SK-N-SH treated with all-trans-retinoic acid at 6 μM for 48 hours (cell line): ENCODE measurements around the gene ABCA9.

ENCODE experiments used
- ATAC-seq: fragments of 200-7000 bp; cut with Tn5 transposase; 3 replicates; pipeline ENCODE4 v1.9.1; 2020; ENCODE audit warnings: mild to moderate bottlenecking, moderate library complexity
- ARNTL ChIP-seq: fragments of 450-650 bp; formaldehyde crosslinking; IDR thresholded peaks from 2 replicates; pipeline ENCODE4 v1.5.0; 2020; ENCODE audit warnings: low read depth, mild to moderate bottlenecking, moderate library complexity, borderline replicate concordance
- BACH2 ChIP-seq: fragments of 250-450 bp; sonication (Bioruptor Pico); IDR thresholded peaks from 2 replicates; pipeline ENCODE4 v1.9.0; 2021; ENCODE audit warnings: mild to moderate bottlenecking, borderline replicate concordance
- CSDC2 ChIP-seq: fragments of 250-450 bp; sonication (Bioruptor Pico); IDR thresholded peaks from 2 replicates; pipeline ENCODE4 v1.5.0; 2020; ENCODE audit warnings: mild to moderate bottlenecking, moderate library complexity
- ESRRG ChIP-seq: fragments of 250-450 bp; sonication (Bioruptor Pico); IDR thresholded peaks from 2 replicates; pipeline ENCODE4 v1.6.1; 2021; ENCODE audit warnings: mild to moderate bottlenecking
- GLIS3 ChIP-seq: fragments of 250-450 bp; sonication (Bioruptor Pico); IDR thresholded peaks from 2 replicates; pipeline ENCODE4 v1.5.0; 2020; ENCODE audit warnings: mild to moderate bottlenecking, moderate library complexity
- ISL1 ChIP-seq: fragments of 250-450 bp; sonication (Bioruptor Pico); IDR thresholded peaks from 2 replicates; pipeline ENCODE4 v2.1.2; 2022; ENCODE audit warnings: mild to moderate bottlenecking, moderate library complexity
- OSR1 ChIP-seq: fragments of 250-450 bp; sonication (Bioruptor Pico); IDR thresholded peaks from 2 replicates; pipeline ENCODE4 v1.8.0; 2022; ENCODE audit warnings: moderate library complexity, mild to moderate bottlenecking, inconsistent platforms
- PPARA ChIP-seq: fragments of 250-450 bp; sonication (Bioruptor Pico); IDR thresholded peaks from 2 replicates; pipeline ENCODE4 v1.5.0; 2020; ENCODE audit warnings: mild to moderate bottlenecking, borderline replicate concordance
- RARB ChIP-seq: fragments of 250-450 bp; sonication (Bioruptor Pico); IDR thresholded peaks from 2 replicates; pipeline ENCODE4 v1.8.0; 2021; ENCODE audit warnings: mild to moderate bottlenecking, moderate library complexity
- SNAI2 ChIP-seq: fragments of 250-450 bp; sonication (Bioruptor Pico); IDR thresholded peaks from 2 replicates; pipeline ENCODE4 v1.5.0; 2020; ENCODE audit warnings: mild to moderate bottlenecking, moderate library complexity
- TCF4 ChIP-seq: fragments of 250-450 bp; sonication (Bioruptor Pico); IDR thresholded peaks from 2 replicates; pipeline ENCODE4 v1.8.0; 2021; ENCODE audit warnings: mild to moderate bottlenecking, moderate library complexity, borderline replicate concordance
- TOX ChIP-seq: fragments of 250-450 bp; sonication (Bioruptor Pico); IDR thresholded peaks from 2 replicates; pipeline ENCODE4 v1.8.0; 2021; ENCODE audit warnings: mild to moderate bottlenecking, moderate library complexity, borderline replicate concordance
- ZC3H10 ChIP-seq: fragments of 250-450 bp; sonication (Bioruptor Pico); IDR thresholded peaks from 2 replicates; pipeline ENCODE4 v1.5.1; 2021; ENCODE audit warnings: mild to moderate bottlenecking, moderate library complexity
- ZFP3 ChIP-seq: fragments of 250-450 bp; sonication (Bioruptor Pico); IDR thresholded peaks from 2 replicates; pipeline ENCODE4 v1.5.0; 2020; ENCODE audit warnings: mild to moderate bottlenecking, moderate library complexity
- ZFP30 ChIP-seq: fragments of 450-650 bp; formaldehyde crosslinking; IDR thresholded peaks from 2 replicates; pipeline ENCODE4 v1.5.0; 2022; ENCODE audit warnings: mild to moderate bottlenecking, moderate library complexity
- ZNF565 ChIP-seq: fragments of 450-650 bp; formaldehyde crosslinking; conservative IDR thresholded peaks from 2 replicates; pipeline ENCODE4 v1.5.0; 2020; ENCODE audit warnings: low read depth, mild to moderate bottlenecking, moderate library complexity
- ZNF70 ChIP-seq: fragments of 450-650 bp; formaldehyde crosslinking; IDR thresholded peaks from 2 replicates; pipeline ENCODE4 v1.5.0; 2020; ENCODE audit warnings: mild to moderate bottlenecking, moderate library complexity
- ZNF8 ChIP-seq: fragments of 450-650 bp; formaldehyde crosslinking; IDR thresholded peaks from 2 replicates; pipeline ENCODE4 v1.5.0; 2020; ENCODE audit warnings: mild to moderate bottlenecking, moderate library complexity
- TF ChIP-seq, protein P1 (sequence below): fragments of 250-450 bp; sonication (Bioruptor Pico); IDR thresholded peaks from 2 replicates; pipeline ENCODE4 v1.5.1; 2021; ENCODE audit warnings: mild to moderate bottlenecking, moderate library complexity
- TF ChIP-seq, protein P2 (sequence below): fragments of 250-450 bp; sonication (Bioruptor Pico); IDR thresholded peaks from 2 replicates; pipeline ENCODE4 v1.5.0; 2020; ENCODE audit warnings: mild to moderate bottlenecking, moderate library complexity
- TF ChIP-seq, protein P3 (sequence below): fragments of 250-450 bp; sonication (Bioruptor Pico); IDR thresholded peaks from 2 replicates; pipeline ENCODE4 v1.8.0; 2020; ENCODE audit warnings: mild to moderate bottlenecking, moderate library complexity, borderline replicate concordance
- TF ChIP-seq, protein P4 (sequence below): fragments of 250-450 bp; sonication (Bioruptor Pico); IDR thresholded peaks from 2 replicates; pipeline ENCODE4 v1.5.1; 2020; ENCODE audit warnings: low read depth, mild to moderate bottlenecking, moderate library complexity
- TF ChIP-seq, protein P5 (sequence below): fragments of 250-450 bp; sonication (Bioruptor Pico); IDR thresholded peaks from 2 replicates; pipeline ENCODE4 v1.8.0; 2021; ENCODE audit warnings: low read depth, mild to moderate bottlenecking, moderate library complexity, borderline replicate concordance

Gene ABCA9

DNA sequence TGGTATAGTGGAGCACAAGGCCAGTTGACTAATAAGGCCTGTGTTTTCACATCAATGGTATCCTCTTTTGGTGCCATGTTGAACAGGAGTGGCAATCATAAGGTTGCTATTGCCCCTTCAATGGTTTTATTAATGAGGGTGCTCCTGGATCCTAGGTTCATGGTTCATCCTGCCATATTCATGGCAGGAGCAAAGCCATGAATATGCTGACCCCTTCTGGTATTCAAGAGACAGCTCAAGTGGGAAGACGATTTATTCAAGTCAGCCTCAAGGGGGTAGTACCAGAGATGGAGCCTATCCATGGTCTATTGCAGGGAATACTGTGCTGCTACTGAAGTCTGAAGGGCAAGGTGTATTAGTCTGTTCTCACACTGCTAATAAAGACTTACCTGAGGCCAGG lies 2.6 kb downstream of the ABCA9 start:
- no peak for TF ChIP-seq GLIS3
- TF ChIP-seq, all 23 proteins: peak for 0
- no peak for ATAC-seq

DNA sequence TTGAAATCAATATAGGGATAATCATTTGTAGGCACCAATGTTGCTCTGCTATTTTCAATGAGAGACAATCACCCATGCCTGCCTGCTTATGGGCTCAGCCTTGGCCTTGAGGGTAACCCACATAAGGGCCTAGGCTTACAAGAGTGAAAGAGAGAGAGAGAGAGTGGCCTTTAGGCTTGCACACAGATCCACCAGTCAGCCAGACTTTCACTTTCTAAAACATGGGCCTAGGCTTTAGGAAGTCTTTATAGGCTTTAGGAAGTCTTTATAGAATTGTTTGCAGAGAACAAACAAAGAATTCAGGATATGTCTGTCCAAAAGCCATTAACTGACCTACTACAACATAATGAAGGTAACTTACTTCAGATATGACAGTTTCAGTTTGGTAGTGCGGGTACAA lies 3.4 kb downstream of the ABCA9 start:
- no peak for ATAC-seq
- TF ChIP-seq ESRRG (CRISPR knock-in tag), result no peak
- no peak for TF ChIP-seq ZNF8
- TF ChIP-seq ARNTL, result no peak
- TF ChIP-seq RARB (CRISPR knock-in tag), result no peak
- TF ChIP-seq OSR1 (CRISPR knock-in tag), result no peak
- TF ChIP-seq, protein P1, sequence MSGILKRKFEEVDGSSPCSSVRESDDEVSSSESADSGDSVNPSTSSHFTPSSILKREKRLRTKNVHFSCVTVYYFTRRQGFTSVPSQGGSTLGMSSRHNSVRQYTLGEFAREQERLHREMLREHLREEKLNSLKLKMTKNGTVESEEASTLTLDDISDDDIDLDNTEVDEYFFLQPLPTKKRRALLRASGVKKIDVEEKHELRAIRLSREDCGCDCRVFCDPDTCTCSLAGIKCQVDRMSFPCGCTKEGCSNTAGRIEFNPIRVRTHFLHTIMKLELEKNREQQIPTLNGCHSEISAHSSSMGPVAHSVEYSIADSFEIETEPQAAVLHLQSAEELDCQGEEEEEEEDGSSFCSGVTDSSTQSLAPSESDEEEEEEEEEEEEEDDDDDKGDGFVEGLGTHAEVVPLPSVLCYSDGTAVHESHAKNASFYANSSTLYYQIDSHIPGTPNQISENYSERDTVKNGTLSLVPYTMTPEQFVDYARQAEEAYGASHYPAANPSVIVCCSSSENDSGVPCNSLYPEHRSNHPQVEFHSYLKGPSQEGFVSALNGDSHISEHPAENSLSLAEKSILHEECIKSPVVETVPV (CRISPR knock-in tag), result no peak
- no peak for TF ChIP-seq ZFP3
- TF ChIP-seq TCF4 (CRISPR knock-in tag), result no peak
- no peak for TF ChIP-seq BACH2 (CRISPR knock-in tag)
- no peak for TF ChIP-seq PPARA (CRISPR knock-in tag)
- TF ChIP-seq SNAI2 (CRISPR knock-in tag), result no peak
- TF ChIP-seq ZNF565 (CRISPR knock-in tag), result no peak
- TF ChIP-seq, protein P2, sequence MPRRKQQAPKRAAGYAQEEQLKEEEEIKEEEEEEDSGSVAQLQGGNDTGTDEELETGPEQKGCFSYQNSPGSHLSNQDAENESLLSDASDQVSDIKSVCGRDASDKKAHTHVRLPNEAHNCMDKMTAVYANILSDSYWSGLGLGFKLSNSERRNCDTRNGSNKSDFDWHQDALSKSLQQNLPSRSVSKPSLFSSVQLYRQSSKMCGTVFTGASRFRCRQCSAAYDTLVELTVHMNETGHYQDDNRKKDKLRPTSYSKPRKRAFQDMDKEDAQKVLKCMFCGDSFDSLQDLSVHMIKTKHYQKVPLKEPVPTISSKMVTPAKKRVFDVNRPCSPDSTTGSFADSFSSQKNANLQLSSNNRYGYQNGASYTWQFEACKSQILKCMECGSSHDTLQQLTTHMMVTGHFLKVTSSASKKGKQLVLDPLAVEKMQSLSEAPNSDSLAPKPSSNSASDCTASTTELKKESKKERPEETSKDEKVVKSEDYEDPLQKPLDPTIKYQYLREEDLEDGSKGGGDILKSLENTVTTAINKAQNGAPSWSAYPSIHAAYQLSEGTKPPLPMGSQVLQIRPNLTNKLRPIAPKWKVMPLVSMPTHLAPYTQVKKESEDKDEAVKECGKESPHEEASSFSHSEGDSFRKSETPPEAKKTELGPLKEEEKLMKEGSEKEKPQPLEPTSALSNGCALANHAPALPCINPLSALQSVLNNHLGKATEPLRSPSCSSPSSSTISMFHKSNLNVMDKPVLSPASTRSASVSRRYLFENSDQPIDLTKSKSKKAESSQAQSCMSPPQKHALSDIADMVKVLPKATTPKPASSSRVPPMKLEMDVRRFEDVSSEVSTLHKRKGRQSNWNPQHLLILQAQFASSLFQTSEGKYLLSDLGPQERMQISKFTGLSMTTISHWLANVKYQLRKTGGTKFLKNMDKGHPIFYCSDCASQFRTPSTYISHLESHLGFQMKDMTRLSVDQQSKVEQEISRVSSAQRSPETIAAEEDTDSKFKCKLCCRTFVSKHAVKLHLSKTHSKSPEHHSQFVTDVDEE (CRISPR knock-in tag), result no peak
- no peak for TF ChIP-seq ZNF70 (CRISPR knock-in tag)
- no peak for TF ChIP-seq ZC3H10
- no peak for TF ChIP-seq TOX
- TF ChIP-seq ISL1 (CRISPR knock-in tag), result no peak
- TF ChIP-seq, protein P3, sequence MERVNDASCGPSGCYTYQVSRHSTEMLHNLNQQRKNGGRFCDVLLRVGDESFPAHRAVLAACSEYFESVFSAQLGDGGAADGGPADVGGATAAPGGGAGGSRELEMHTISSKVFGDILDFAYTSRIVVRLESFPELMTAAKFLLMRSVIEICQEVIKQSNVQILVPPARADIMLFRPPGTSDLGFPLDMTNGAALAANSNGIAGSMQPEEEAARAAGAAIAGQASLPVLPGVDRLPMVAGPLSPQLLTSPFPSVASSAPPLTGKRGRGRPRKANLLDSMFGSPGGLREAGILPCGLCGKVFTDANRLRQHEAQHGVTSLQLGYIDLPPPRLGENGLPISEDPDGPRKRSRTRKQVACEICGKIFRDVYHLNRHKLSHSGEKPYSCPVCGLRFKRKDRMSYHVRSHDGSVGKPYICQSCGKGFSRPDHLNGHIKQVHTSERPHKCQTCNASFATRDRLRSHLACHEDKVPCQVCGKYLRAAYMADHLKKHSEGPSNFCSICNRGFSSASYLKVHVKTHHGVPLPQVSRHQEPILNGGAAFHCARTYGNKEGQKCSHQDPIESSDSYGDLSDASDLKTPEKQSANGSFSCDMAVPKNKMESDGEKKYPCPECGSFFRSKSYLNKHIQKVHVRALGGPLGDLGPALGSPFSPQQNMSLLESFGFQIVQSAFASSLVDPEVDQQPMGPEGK (CRISPR knock-in tag), result no peak

DNA sequence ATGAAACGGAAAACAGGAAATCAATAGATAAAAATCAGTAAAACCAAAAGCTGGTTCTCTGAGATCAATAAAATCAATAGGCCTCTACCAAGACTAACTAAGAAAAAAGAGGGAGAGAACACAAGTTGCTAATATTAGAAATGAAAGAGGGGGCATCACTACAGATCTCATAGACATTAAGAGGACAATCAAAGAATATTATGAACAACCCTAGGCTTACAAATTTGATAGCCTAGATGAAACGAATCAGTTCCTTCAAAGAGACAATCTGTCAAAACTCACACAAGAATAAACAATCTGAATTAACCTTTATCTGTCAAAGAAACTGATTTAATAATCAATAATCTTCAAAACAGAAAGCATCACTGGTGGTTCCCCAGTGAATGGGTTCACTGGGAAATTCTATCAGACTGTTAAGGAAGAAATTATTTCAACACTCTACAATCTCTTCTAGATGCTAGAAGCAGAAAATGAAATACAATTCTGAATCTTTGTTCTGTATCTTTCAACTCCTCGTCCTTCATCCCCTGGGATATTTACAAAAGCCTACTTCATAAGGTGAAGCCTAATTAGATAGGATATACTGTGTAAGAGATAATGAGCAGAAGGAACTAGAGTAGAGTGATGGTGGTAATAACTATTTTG lies 4.4 kb downstream of the ABCA9 start:
- no peak for TF ChIP-seq SNAI2 (CRISPR knock-in tag)
- no peak for TF ChIP-seq CSDC2
- no peak for TF ChIP-seq ARNTL
- no peak for TF ChIP-seq ZFP30 (CRISPR knock-in tag)
- no peak for TF ChIP-seq ZFP3
- TF ChIP-seq, protein P4, sequence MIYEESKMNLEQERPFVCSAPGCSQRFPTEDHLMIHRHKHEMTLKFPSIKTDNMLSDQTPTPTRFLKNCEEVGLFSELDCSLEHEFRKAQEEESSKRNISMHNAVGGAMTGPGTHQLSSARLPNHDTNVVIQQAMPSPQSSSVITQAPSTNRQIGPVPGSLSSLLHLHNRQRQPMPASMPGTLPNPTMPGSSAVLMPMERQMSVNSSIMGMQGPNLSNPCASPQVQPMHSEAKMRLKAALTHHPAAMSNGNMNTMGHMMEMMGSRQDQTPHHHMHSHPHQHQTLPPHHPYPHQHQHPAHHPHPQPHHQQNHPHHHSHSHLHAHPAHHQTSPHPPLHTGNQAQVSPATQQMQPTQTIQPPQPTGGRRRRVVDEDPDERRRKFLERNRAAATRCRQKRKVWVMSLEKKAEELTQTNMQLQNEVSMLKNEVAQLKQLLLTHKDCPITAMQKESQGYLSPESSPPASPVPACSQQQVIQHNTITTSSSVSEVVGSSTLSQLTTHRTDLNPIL, result no peak
- TF ChIP-seq, protein P5, sequence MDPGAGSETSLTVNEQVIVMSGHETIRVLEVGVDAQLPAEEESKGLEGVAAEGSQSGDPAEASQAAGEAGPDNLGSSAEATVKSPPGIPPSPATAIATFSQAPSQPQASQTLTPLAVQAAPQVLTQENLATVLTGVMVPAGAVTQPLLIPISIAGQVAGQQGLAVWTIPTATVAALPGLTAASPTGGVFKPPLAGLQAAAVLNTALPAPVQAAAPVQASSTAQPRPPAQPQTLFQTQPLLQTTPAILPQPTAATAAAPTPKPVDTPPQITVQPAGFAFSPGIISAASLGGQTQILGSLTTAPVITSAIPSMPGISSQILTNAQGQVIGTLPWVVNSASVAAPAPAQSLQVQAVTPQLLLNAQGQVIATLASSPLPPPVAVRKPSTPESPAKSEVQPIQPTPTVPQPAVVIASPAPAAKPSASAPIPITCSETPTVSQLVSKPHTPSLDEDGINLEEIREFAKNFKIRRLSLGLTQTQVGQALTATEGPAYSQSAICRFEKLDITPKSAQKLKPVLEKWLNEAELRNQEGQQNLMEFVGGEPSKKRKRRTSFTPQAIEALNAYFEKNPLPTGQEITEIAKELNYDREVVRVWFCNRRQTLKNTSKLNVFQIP, result no peak
- no peak for ATAC-seq
